ENCODE results near the gene IGF1R. TPM values are rescaled to one million over a fixed set of nuclear protein-coding genes. Genes with fewer than 3 reads are reported as not detected.

IGF1R gene
- total RNA-seq, 2 experiments from 2014 or later, result 26.3 to 43.7 TPM

- DNase-seq, result no peak
- intact Hi-C loops (cut with DNase I, micrococcal nuclease), result no loop called here
- Mint-ChIP-seq H3K4me1 (peaks cover 28% of the 10 kb centered on the region), H3K27ac (no peak overlapping the region), H3K4me3 (no peak overlapping the region), H3K9me3 (ENCODE audit: low read depth) (no peaks in the 10 kb centered on the region), H3K27me3 (no peaks in the 10 kb centered on the region), H3K36me3 (ENCODE audit: low read depth) (peaks cover 9% of the 10 kb centered on the region)
- ATAC-seq, result no peak
- ChIA-PET POLR2A (no interaction called here), CTCF (interaction anchor here (0.6 to 1.6 kb wide), 6 partner anchors 62 to 400 kb away, joined by 3 to 4 read pairs (median 3); no protein-coding TSS in a partner anchor)
Measured at GRCh38 chr15:98874370-98874769, 226.0 kb downstream of the IGF1R start.

GRCh38 chr15:98874773-98875172, 226.4 kb downstream of the IGF1R start:
- Mint-ChIP-seq H3K4me3 (no peak overlapping the region), H3K36me3 (ENCODE audit: low read depth) (peaks cover 9% of the 10 kb centered on the region), H3K27ac (no peak overlapping the region), H3K4me1 (peaks cover 28% of the 10 kb centered on the region), H3K9me3 (ENCODE audit: low read depth) (no peaks in the 10 kb centered on the region), H3K27me3 (no peaks in the 10 kb centered on the region)
- POLR2A ChIA-PET, result no interaction called here
- CTCF ChIA-PET, result interaction anchor here (0.6 to 1.6 kb wide), 6 partner anchors 11 to 233 kb away, joined by 3 to 4 read pairs (median 3); no protein-coding TSS in a partner anchor
- DNase-seq (no peak), ATAC-seq (no peak)
- intact Hi-C loops (cut with DNase I, micrococcal nuclease), result no loop called here

DNA sequence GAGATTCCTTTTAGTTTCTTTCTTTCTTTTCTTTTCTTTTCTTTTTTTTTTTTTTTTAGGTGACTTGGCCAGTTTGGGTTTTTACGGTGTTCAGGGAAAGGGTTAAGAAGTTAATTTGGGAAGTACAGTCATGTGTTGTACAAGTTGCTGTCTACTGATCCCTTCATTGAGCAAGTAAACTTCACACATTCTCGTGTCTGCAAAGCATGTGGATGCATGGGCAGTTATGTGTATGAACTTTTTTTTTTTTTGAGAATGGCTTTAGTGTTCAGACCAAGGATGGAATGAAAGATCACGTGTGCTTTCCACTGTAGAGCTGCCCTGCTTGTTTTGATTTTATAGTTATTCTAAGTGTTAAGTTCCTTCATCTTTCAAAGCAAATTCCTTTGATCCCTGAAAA, 227.0 kb downstream of the IGF1R start:
- H3K36me3 Mint-ChIP-seq (ENCODE audit: low read depth), result peaks cover 7% of the 10 kb centered on the region
- no peak overlapping the region for H3K27ac Mint-ChIP-seq
- ChIA-PET CTCF (interaction anchor here (0.6 to 1.6 kb wide), 3 partner anchors 11 to 228 kb away, joined by 3 read pairs; no protein-coding TSS in a partner anchor), POLR2A (no interaction called here)
- ATAC-seq (no peak), DNase-seq (no peak)
- H3K4me1 Mint-ChIP-seq, result peaks cover 28% of the 10 kb centered on the region
- H3K4me3 Mint-ChIP-seq, result no peak overlapping the region
- no peaks in the 10 kb centered on the region for H3K27me3 Mint-ChIP-seq
- H3K9me3 Mint-ChIP-seq (ENCODE audit: low read depth), result no peaks in the 10 kb centered on the region
- intact Hi-C loops (cut with DNase I, micrococcal nuclease), result no loop called here

DNA sequence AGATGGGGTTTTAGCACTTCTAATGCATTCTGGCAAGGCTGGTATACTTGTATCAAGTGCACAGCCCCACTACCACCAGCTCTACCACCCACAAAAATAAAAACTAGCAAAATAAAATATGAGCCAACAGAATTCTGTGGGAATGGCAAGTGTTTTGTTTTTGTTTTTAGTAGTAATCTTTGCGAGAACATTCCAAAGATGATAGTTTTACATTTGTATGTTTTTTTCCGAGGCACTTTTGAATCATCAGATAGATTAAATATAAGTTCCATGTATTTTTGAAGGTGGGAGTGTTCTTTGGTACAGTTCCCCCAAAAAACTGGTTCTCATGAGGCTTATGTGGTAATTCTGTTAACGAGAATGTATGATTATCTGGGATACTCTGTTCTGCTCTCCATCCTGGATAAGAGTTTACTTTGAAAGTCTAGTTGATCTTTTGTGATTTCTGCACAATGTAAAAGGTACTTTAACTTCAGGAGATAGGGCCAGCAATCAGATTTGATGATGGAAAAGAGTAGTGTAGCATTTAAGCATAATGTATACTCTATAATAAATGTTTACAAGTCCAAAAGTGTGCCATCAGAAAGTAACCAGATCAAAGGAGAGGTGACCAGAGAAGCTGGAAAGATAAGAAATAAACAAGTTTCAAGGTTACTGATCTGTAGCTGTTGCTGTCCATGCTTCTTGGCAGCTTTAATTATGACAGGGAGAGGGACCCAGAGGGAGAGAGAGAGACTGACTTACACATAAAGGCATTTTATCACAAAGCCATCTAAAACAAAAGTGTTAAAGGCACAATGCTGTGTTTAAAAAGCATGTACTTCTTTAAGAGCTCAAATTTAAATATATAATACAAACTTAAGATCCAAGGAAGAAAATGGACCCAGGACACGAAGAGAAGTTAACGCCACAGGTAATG, 228.4 kb downstream of the IGF1R start:
- ChIA-PET CTCF (interaction anchor here (1.1 kb wide), 1 partner anchor 10 kb away, joined by 4 read pairs; no protein-coding TSS in a partner anchor), POLR2A (no interaction called here)
- Mint-ChIP-seq H3K27ac (no peak overlapping the region), H3K9me3 (ENCODE audit: low read depth) (no peaks in the 10 kb centered on the region), H3K4me3 (no peak overlapping the region), H3K27me3 (no peaks in the 10 kb centered on the region), H3K36me3 (ENCODE audit: low read depth) (no peaks in the 10 kb centered on the region), H3K4me1 (peaks cover 27% of the 10 kb centered on the region)
- DNase-seq (no peak), ATAC-seq (no peak)
- intact Hi-C loops (cut with DNase I, micrococcal nuclease), result no loop called here

GRCh38 chr15:98878172-98878571, 229.8 kb downstream of the IGF1R start:
- Mint-ChIP-seq H3K36me3 (ENCODE audit: low read depth) (no peaks in the 10 kb centered on the region), H3K4me3 (no peak overlapping the region), H3K9me3 (ENCODE audit: low read depth) (no peaks in the 10 kb centered on the region), H3K27me3 (no peaks in the 10 kb centered on the region), H3K27ac (no peak overlapping the region), H3K4me1 (peaks cover 28% of the 10 kb centered on the region)
- DNase-seq, result no peak
- ChIA-PET CTCF (no interaction called here), POLR2A (no interaction called here)
- intact Hi-C loops (cut with DNase I, micrococcal nuclease), result no loop called here
- ATAC-seq, result no peak

DNA sequence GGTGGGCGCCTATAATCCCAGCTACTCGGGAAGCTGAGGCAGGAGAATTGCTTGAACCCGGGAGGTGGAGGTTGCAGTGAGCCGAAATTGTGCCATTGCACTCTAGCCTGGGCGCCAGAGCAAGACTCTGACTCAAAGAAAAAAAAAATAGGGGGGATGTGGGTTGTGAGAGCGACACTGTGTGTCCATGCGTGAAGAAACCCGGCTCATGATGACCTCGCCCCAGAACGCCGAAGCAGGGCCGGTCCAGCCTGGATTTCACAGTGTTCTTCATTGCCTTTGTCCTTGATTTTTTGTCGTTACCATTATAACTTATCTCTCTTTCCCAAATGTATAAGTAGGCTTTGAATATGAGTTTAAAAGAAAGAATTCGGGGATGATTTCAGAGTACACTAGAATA, 230.5 kb downstream of the IGF1R start:
- Mint-ChIP-seq H3K27me3 (no peaks in the 10 kb centered on the region), H3K4me1 (peaks cover 21% of the 10 kb centered on the region), H3K4me3 (no peak overlapping the region), H3K9me3 (ENCODE audit: low read depth) (no peaks in the 10 kb centered on the region), H3K27ac (no peak overlapping the region), H3K36me3 (ENCODE audit: low read depth) (no peaks in the 10 kb centered on the region)
- intact Hi-C loops (cut with DNase I, micrococcal nuclease), result no loop called here
- POLR2A ChIA-PET, result no interaction called here
- CTCF ChIA-PET, result no interaction called here
- no peak for ATAC-seq
- DNase-seq, result no peak

- ChIA-PET POLR2A (interaction anchor here (1.1 kb wide), 1 partner anchor 23 kb away, joined by 3 read pairs; no protein-coding TSS in a partner anchor), CTCF (interaction anchor here (0.6 to 3.9 kb wide), 25 partner anchors 9 to 363 kb away, joined by 3 to 37 read pairs (median 4); no protein-coding TSS in a partner anchor)
- no peak overlapping the region for H3K4me3 Mint-ChIP-seq
- H3K27ac Mint-ChIP-seq, result no peak overlapping the region
- intact Hi-C loops (cut with DNase I, micrococcal nuclease), result loop anchor here (1.0 to 10.0 kb wide), 3 partner anchors 103 to 437 kb away; no protein-coding TSS in a partner anchor
- no peaks in the 10 kb centered on the region for H3K9me3 Mint-ChIP-seq (ENCODE audit: low read depth)
- H3K4me1 Mint-ChIP-seq, result peaks cover 9% of the 10 kb centered on the region
- DNase-seq, result peak; percentile 16
- peak; percentile 72 for ATAC-seq
- no peaks in the 10 kb centered on the region for H3K27me3 Mint-ChIP-seq
- H3K36me3 Mint-ChIP-seq (ENCODE audit: low read depth), result no peaks in the 10 kb centered on the region
Measured at GRCh38 chr15:98881526-98882520, 233.5 kb downstream of the IGF1R start.

DNA sequence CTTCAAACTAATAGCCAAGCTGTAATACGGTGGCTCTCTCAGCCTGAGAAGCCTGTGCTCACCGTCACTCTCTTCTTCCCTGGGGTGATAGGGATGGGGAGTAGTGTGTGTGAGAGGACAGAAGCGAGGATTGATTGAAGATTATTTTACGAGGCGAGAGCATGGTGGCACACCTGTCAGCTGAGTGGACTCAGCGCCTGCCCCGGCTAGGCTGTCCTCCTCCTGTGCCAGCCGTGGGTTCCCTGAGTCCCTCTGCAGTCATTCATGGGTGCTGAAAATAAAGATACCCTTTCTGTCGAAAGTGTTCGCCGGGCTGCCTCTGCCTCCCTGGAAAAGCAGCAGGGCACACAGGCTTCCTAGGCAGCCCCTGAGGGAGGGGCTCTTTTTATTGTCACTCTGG, 235.1 kb downstream of the IGF1R start:
- Mint-ChIP-seq H3K9me3 (ENCODE audit: low read depth) (no peaks in the 10 kb centered on the region), H3K36me3 (ENCODE audit: low read depth) (no peaks in the 10 kb centered on the region), H3K27ac (no peak overlapping the region), H3K4me3 (no peak overlapping the region), H3K4me1 (peaks cover 13% of the 10 kb centered on the region), H3K27me3 (no peaks in the 10 kb centered on the region)
- no peak for ATAC-seq
- intact Hi-C loops (cut with DNase I, micrococcal nuclease), result loop anchor here in 1 of 2 experiments (10.0 kb wide), 2 partner anchors 369 to 439 kb away; no protein-coding TSS in a partner anchor
- CTCF ChIA-PET, result interaction anchor here (1.2 to 3.9 kb wide), 5 partner anchors 9 to 364 kb away, joined by 3 to 37 read pairs (median 8); no protein-coding TSS in a partner anchor
- no peak for DNase-seq
- POLR2A ChIA-PET, result no interaction called here

DNA sequence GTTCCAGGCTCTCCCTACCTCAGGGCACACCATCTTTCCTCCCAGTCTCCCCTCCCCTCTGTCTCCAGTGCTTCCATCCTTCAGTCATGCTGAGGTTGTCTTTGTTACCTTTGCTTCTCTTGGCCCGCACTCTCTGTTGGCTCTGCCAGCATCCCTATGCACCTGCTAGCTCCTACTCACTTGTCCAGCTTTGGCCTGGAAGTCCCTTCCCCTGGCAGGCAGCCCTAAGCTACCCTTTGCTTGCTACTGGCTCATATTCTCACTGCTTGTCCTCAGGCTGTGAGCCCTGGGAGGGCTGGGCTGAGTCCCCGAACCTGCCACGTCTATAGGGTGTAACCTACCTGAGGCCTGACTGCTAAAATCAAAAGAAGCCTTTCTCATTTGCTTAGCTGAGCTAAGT, 236.6 kb downstream of the IGF1R start:
- H3K4me3 Mint-ChIP-seq, result no peak overlapping the region
- DNase-seq (no peak), ATAC-seq (no peak)
- H3K9me3 Mint-ChIP-seq (ENCODE audit: low read depth), result no peaks in the 10 kb centered on the region
- H3K4me1 Mint-ChIP-seq, result peaks cover 13% of the 10 kb centered on the region
- no peaks in the 10 kb centered on the region for H3K27me3 Mint-ChIP-seq
- no peaks in the 10 kb centered on the region for H3K36me3 Mint-ChIP-seq (ENCODE audit: low read depth)
- no peak overlapping the region for H3K27ac Mint-ChIP-seq
- intact Hi-C loops (cut with DNase I, micrococcal nuclease), result loop anchor here in 1 of 2 experiments (10.0 kb wide), 2 partner anchors 370 to 440 kb away; no protein-coding TSS in a partner anchor
- ChIA-PET CTCF (interaction anchor here (0.6 to 1.1 kb wide), 3 partner anchors 12 to 109 kb away, joined by 3 to 4 read pairs (median 3); no protein-coding TSS in a partner anchor), POLR2A (interaction anchor here (0.6 to 0.7 kb wide), 2 partner anchors 140 to 429 kb away, joined by 3 to 7 read pairs; no protein-coding TSS in a partner anchor)

GRCh38 chr15:98887976-98888375, 239.6 kb downstream of the IGF1R start:
- DNase-seq (no peak), ATAC-seq (no peak)
- no peak overlapping the region for H3K27ac Mint-ChIP-seq
- intact Hi-C loops (cut with DNase I, micrococcal nuclease), result loop anchor here in 1 of 2 experiments (10.0 kb wide), 2 partner anchors 373 to 443 kb away; no protein-coding TSS in a partner anchor
- no peaks in the 10 kb centered on the region for H3K9me3 Mint-ChIP-seq (ENCODE audit: low read depth)
- no peaks in the 10 kb centered on the region for H3K27me3 Mint-ChIP-seq
- no peak overlapping the region for H3K4me3 Mint-ChIP-seq
- H3K4me1 Mint-ChIP-seq, result peaks cover 10% of the 10 kb centered on the region
- CTCF ChIA-PET, result no interaction called here
- H3K36me3 Mint-ChIP-seq (ENCODE audit: low read depth), result peaks cover 2% of the 10 kb centered on the region
- POLR2A ChIA-PET, result no interaction called here

Data from activated CD4-positive, alpha-beta T cell treated with anti-CD3 and anti-CD28 coated beads for 36 hours (primary cell).